Activated naive CD8-positive, alpha-beta T cell treated with anti-CD3 and anti-CD28 coated beads, Interleukin-2, amount 50 U/mL, for 24 hours (primary cell): ENCODE results near the gene GAGE10.
A peak's percentile ranks its signal among the peaks of the same experiment; 100 is the strongest.

Experiments
- ATAC-seq: fragments of 150-1000 bp; cut with Tn5 transposase; one replicate; pipeline ENCODE4 v1.10.0; 2021
- DNase-seq: peaks from one replicate; pipeline ENCODE4 v3.0.0; 2021
- H3K27ac Mint-ChIP-seq: one replicate; pipeline ENCODE4 v1.8.0; 2021; ENCODE audit warnings: mild to moderate bottlenecking, mixed read lengths
- H3K27me3 Mint-ChIP-seq: one replicate; pipeline ENCODE4 v1.8.0; 2021; ENCODE audit warnings: mixed read lengths
- H3K36me3 Mint-ChIP-seq: one replicate; pipeline ENCODE4 v1.8.0; 2021; ENCODE audit warnings: low read depth, mixed read lengths
- H3K4me1 Mint-ChIP-seq: one replicate; pipeline ENCODE4 v1.8.0; 2021; ENCODE audit warnings: mixed read lengths
- H3K4me3 Mint-ChIP-seq: one replicate; pipeline ENCODE4 v1.8.0; 2021; ENCODE audit warnings: mild to moderate bottlenecking, moderate library complexity, mixed read lengths
- H3K9me3 Mint-ChIP-seq: one replicate; pipeline ENCODE4 v1.8.0; 2021; ENCODE audit warnings: mixed read lengths

The GAGE10 gene

DNA sequence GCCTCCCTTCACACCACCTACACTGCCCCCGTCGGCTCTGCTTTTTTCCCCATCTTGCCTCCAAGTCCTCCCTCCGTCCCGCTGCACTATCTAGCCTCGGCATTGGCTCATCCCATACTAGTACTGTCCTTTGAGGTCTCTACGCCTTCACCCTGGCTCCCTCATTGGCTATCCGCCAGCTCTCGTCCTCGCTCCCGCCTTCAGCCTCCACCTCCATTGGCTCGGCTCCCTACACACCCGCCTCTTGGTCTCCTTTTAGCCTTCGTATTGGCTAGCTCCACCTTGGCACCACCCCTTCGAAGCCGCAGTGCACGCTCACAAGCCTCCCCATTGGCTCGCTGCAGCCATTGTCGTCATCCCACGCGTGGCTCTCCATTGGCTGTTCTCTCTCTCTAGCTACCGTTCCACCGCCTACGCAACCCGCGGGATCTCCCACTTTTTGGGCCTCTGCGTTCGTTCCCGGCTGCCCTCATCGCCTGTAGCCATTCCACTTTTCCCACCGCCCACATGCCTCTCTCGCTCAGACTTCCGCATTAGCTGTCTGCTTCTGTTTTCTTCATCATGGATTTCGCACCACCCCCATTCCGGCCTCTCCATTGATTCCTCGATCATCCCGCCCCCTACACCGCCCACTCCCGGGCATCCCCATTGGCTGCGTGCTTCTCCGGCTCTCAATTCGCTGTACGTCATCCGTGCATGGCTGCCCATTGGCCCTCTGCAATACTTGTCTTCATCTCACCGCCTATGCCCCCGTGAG is 34.3 kb upstream of the GAGE10 start:
- Mint-ChIP-seq H3K36me3 (peaks cover 5% of the 10 kb centered on the region), H3K4me1 (peaks cover 62% of the 10 kb centered on the region)

DNA sequence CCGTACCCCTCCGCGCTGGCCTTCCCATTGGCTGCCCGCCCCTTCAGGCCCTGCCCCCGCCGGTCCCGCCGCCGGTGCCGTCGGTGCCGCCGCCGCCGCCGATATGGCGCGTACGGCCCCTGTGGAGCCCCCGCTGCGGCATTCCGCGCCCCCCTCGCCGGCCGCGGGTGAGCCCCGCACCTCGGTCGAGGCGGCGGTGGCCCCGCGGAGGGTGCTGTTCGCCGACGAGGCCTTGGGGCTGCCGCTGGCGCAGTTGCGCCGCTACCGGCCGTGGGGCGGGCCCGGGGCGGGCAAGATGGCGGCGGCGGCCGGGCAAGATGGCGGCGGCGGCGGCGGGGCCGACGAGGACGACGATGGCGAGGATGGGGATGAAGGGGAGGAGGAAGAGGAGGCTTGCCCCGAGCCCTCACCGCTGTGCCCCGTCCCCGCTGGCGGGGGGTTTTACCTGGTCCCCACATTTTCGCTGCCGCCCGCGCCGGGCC is 33.6 kb upstream of the GAGE10 start, which contains the start of gene PPP1R3F:
Gene PPP1R3F, plus strand, starts transcription at position 27 of the 482 bp plus-strand sequence. Its CDS starts 77 bp downstream, at position 104.
- H3K9me3 Mint-ChIP-seq = no peaks in the 10 kb centered on the region
- DNase-seq (peak; percentile 44), ATAC-seq (no peak)
- peaks cover 7% of the 10 kb centered on the region for H3K36me3 Mint-ChIP-seq
- peak within 1 kb of the TSS; percentile 92 for H3K4me3 Mint-ChIP-seq
- H3K27ac Mint-ChIP-seq = peak within 1 kb of the TSS; percentile 99
- peaks cover 3% of the 10 kb centered on the region for H3K27me3 Mint-ChIP-seq
- H3K4me1 Mint-ChIP-seq = peaks cover 62% of the 10 kb centered on the region

More for the DNA sequence above, 34.3 kb upstream of the GAGE10 start:
- ATAC-seq (peak; percentile 80), DNase-seq (peak; percentile 92)
- H3K4me3 Mint-ChIP-seq = peak overlapping the region; percentile 92
- H3K27me3 Mint-ChIP-seq = peaks cover 3% of the 10 kb centered on the region
- peak overlapping the region; percentile 99 for H3K27ac Mint-ChIP-seq
- no peaks in the 10 kb centered on the region for H3K9me3 Mint-ChIP-seq

DNA sequence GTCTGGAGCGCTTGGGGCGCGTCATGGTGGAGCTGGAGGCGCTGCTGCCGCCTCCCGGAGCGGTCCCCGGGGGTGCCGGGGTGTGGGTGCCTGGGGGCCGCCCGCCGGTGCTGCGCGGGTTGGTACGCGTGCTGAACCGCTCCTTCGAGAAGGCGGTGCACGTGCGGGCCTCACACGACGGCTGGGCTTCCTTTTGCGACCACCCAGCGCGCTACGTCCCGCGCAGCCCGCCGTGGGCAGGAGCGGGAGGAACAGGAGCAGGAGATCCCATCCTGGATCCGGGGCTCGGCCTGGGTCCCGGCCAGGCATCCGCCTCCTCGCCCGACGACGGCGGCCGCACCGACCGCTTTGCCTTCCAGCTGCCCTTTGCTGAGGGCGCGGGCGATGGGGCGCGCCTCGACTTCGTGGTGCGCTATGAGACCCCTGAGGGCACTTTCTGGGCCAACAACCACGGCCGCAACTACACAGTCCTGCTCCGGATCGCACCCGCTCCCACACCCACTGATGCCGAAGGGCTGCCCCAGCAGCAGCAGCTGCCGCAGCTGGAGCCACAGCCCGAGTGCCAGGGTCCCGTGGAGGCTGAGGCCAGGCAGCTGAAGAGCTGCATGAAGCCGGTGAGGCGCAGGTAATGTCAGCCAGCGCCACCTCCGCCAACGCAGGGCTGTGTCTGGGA is 33.1 kb upstream of the GAGE10 start:
- no peak for ATAC-seq

DNA sequence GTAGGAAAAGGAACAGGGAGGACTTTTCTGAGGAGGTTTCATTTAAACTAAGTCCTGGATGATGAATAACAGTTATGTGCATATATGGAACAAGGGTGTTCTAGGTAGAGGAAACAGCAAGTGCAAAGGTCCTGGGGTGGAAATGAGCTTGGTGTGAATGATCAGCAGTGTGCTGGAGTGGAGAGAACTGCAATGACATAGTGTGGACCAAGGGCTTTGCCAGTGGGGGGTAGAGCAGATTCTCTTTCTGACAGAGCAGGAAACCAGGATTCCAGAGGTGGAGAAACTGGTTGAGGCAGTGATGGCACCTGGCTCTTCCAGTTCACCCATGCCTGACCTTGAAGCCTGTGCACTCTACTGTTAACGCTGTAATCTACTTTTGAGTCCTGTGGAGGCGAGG is 32.1 kb upstream of the GAGE10 start:
- DNase-seq (no peak), ATAC-seq (no peak)
- H3K27me3 Mint-ChIP-seq = peaks cover 3% of the 10 kb centered on the region

More for the DNA sequence above, 33.1 kb upstream of the GAGE10 start:
- Mint-ChIP-seq H3K9me3 (no peaks in the 10 kb centered on the region), H3K27me3 (peaks cover 3% of the 10 kb centered on the region), H3K4me1 (peaks cover 62% of the 10 kb centered on the region), H3K4me3 (peak overlapping the region; percentile 77), H3K27ac (peak overlapping the region; percentile 81), H3K36me3 (peaks cover 9% of the 10 kb centered on the region)
- no peak for DNase-seq

DNA sequence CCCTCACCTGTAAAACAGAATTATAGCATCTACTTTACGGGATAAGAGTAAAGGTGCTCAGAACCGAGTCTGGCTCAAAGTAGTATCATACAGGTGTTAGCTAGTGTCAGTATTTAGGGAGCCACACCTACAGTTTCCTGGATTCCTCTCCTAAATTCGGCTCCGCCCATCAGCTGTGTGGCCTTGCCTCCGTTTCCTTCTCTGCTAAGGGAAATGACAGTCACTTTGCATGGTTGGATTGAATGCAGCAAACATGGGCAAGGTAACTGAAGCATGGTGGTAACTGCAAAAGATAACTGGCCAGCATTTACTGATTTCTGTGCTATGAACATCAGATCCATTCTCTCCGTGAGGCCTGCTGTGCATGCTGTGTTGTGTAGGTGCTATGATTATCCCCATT is 31.0 kb upstream of the GAGE10 start:
- Mint-ChIP-seq H3K4me1 (peaks cover 81% of the 10 kb centered on the region), H3K27ac (peak overlapping the region; percentile 82), H3K36me3 (peaks cover 9% of the 10 kb centered on the region), H3K9me3 (no peaks in the 10 kb centered on the region), H3K4me3 (peak overlapping the region; percentile 65), H3K27me3 (peaks cover 3% of the 10 kb centered on the region)
- ATAC-seq (no peak), DNase-seq (no peak)

More for the DNA sequence above, 32.1 kb upstream of the GAGE10 start:
- no peaks in the 10 kb centered on the region for H3K9me3 Mint-ChIP-seq
- peak overlapping the region; percentile 77 for H3K4me3 Mint-ChIP-seq
- H3K27ac Mint-ChIP-seq = peak overlapping the region; percentile 81
- H3K4me1 Mint-ChIP-seq = peaks cover 71% of the 10 kb centered on the region
- peaks cover 9% of the 10 kb centered on the region for H3K36me3 Mint-ChIP-seq

DNA sequence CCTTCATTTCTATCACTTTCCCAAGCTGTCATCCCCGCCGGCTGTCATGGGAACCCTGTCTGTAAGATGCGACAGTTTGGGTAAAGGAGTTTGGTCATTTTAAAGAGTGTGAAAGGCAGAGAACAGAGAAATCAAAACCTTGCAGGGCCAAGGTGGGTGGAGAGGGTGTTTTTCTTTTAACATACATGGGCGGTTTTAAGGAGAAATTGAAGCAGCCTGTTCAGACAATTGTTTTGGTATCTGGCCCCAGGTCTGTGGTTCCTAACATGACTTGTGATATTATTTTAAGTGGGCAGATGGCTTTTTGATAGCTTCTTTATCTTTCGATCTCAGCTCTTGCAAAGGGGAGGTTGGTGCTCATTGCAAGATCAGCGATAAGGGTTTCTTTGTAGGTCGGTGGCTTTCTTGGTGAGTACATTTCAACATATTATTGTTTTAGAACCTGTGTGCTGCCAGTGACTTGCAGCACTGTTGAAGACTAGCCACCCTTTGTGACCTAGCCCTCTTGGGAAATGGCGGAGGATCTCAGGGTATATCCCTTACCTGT is 30.2 kb upstream of the GAGE10 start:
- Mint-ChIP-seq H3K27ac (peak overlapping the region; percentile 82), H3K4me3 (peak overlapping the region; percentile 65), H3K9me3 (no peaks in the 10 kb centered on the region), H3K27me3 (peaks cover 3% of the 10 kb centered on the region), H3K36me3 (peaks cover 9% of the 10 kb centered on the region), H3K4me1 (peaks cover 83% of the 10 kb centered on the region)
- ATAC-seq (peak; percentile 12), DNase-seq (peak; percentile 18)

DNA sequence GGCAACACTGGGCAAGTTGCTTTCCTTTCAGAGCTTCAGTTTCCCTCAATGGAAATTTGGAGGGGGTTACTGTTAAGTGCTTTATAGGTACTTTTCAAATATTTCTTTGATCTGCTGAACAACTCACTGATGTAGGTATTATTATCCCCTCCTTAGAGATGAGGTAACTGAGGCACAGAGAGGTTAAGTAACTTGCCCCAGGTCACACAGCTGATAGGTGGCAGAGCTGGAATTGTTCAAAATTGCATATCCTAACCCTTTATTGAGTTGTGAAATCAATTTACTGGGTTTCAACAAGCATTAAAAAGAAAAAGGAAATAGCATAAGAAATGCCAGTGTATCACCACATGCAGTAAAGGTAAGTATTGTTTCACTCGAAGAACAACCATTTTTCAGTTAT is 27.2 kb upstream of the GAGE10 start:
- Mint-ChIP-seq H3K4me3 (no peak overlapping the region), H3K27me3 (no peaks in the 10 kb centered on the region), H3K4me1 (peaks cover 82% of the 10 kb centered on the region), H3K27ac (peak overlapping the region; percentile 18), H3K9me3 (no peaks in the 10 kb centered on the region), H3K36me3 (peaks cover 6% of the 10 kb centered on the region)
- ATAC-seq = no peak
- DNase-seq = no peak

DNA sequence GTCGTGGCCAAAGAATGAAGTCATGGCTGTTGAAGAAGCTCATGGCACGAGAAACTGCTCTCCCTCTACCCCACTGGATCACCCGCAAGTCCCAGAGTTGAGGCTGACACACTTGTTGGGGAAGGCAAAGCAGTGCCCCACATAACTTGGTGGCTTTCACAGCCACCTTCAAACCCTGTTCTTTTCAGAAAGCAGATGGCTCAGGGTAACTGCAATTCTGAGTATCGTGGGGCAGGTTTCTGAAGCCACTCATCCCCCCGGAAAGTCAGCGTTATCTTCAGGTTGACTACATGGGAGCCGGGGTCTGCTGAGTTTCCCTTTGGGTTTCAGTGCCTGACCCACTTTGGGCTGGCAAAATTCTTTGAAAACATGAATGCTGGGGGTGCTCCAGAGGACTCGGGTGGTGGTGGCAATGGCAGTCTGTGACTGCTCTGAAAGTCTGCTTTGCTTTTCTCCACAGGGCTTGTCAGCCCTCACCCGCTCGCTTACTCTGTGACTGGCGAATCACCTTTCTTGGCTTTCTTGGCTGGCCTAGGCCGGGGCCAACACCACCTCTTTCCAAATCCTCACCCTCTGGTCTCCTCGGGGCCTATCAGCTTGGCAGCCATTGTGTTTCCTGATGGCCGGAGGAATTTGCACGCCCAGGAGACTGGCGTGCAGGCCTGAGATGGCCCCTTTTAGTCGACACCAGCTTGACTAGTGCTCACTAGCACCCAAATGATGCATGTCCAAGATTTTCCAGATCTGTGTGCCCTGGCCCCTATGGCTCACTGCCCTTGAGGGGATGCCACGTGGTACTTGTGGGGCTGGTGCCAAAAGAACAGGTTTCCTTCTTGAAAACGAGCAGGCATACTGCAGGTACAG is 26.5 kb upstream of the GAGE10 start:
- Mint-ChIP-seq H3K27me3 (no peaks in the 10 kb centered on the region), H3K36me3 (peaks cover 4% of the 10 kb centered on the region), H3K27ac (peak overlapping the region; percentile 87), H3K4me3 (peak overlapping the region; percentile 14), H3K4me1 (peaks cover 77% of the 10 kb centered on the region), H3K9me3 (no peaks in the 10 kb centered on the region)
- DNase-seq (no peak), ATAC-seq (peak; percentile 25)

DNA sequence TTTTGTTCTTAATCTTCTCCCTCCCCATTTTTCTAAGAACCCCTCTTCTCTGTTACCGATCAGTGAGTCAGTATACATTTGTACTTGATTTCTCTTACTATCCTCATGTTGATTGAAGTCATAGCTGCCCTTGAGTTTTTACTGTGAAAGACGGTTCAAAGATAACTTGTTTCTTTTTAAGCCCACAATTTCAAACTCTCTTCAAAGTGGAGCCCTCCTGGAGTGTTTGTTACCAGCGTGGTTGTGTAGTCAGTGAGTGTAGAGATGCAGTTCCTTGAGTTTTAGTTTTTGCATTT is 26.0 kb upstream of the GAGE10 start:
- Mint-ChIP-seq H3K27ac (peak overlapping the region; percentile 87), H3K27me3 (no peaks in the 10 kb centered on the region), H3K4me3 (peak overlapping the region; percentile 51), H3K9me3 (no peaks in the 10 kb centered on the region), H3K4me1 (peaks cover 74% of the 10 kb centered on the region), H3K36me3 (peaks cover 4% of the 10 kb centered on the region)
- DNase-seq (no peak), ATAC-seq (peak; percentile 10)

DNA sequence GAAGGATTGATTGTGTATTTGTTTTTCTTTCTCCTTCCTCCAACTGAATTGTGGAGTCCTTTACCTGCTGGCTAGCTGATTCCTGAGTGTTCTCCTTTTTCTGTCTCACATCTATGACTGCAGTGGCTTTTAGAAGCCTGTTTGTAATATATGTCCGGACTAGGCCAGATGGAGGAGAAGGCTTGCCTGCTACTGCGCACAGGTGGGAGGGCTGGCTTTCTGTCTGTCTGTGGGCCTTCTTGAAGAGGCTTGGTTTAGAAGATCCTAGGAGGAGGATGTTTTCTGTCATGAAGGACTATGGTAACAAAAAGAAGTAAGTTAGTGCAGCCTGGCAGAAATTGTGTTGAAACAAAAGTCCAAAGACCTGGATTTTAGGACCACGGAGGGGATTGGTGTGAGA is 25.4 kb upstream of the GAGE10 start:
- Mint-ChIP-seq H3K36me3 (peaks cover 4% of the 10 kb centered on the region), H3K4me1 (peaks cover 71% of the 10 kb centered on the region), H3K9me3 (no peaks in the 10 kb centered on the region), H3K4me3 (peak overlapping the region; percentile 51), H3K27ac (peak overlapping the region; percentile 87), H3K27me3 (no peaks in the 10 kb centered on the region)
- DNase-seq (no peak), ATAC-seq (no peak)

DNA sequence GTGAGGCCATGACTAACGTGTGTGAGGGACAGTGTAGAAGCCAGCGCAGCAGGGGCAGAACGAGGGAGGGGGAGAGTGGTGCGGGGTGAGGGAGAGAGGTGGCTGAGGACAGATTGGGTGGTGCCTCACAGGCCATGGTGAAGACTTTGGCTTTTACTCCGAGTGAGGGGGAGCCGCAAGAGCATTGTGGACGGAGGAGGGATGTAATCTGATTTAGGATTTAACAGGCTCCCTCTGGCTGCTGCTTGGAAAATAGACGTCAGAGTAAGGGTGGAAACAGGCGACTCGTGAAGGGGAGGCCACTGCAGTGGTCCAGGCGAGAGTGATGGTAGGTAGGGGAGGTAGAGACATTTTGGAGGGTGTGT is 20.8 kb upstream of the GAGE10 start:
- DNase-seq = no peak
- peaks cover 30% of the 10 kb centered on the region for H3K4me1 Mint-ChIP-seq
- peak; percentile 33 for ATAC-seq
- H3K4me3 Mint-ChIP-seq = no peak overlapping the region
- no peaks in the 10 kb centered on the region for H3K27me3 Mint-ChIP-seq
- H3K9me3 Mint-ChIP-seq = no peaks in the 10 kb centered on the region
- H3K27ac Mint-ChIP-seq = no peak overlapping the region
- H3K36me3 Mint-ChIP-seq = no peaks in the 10 kb centered on the region

DNA sequence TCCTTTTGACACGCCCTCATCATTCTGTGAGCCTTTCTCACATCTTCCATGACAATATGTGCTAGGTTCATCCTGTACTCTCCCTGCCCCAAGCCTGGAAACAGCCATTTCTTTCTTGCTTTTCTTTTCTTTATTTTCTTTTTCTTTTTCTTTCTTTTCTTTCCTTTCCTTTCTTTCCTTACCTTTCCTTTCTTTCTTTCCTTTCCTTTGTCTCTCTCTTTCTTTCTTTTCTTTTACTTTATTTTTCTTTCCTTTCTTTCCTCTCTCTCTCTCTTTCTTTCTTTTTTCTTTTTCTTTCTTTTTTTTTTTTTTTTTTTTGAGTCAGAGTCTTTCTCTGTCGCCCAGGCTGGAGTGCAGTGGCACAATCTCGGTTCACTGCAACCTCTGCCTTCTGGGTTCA is 19.2 kb upstream of the GAGE10 start:
- H3K4me3 Mint-ChIP-seq = no peak overlapping the region
- DNase-seq = no peak
- H3K9me3 Mint-ChIP-seq = no peaks in the 10 kb centered on the region
- H3K27ac Mint-ChIP-seq = no peak overlapping the region
- H3K27me3 Mint-ChIP-seq = no peaks in the 10 kb centered on the region
- no peak for ATAC-seq
- peaks cover 29% of the 10 kb centered on the region for H3K4me1 Mint-ChIP-seq
- no peaks in the 10 kb centered on the region for H3K36me3 Mint-ChIP-seq

DNA sequence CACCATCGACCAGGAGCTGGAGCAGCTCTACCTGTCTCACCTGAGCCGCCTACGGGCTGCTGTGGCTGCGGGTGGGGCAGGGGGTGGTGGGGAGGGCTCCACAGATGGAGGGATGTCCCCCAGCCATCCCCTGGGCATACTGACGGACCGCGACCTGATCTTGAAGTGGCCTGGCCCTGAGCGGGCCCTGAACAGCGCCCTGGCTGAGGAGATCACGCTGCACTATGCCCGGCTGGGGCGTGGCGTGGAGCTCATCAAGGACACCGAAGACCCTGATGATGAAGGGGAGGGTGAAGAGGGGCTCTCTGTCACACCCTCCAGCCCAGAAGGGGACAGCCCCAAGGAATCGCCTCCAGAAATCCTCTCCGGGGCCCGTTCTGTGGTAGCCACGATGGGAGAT is 17.3 kb upstream of the GAGE10 start:
- Mint-ChIP-seq H3K4me3 (no peak overlapping the region), H3K4me1 (peaks cover 23% of the 10 kb centered on the region), H3K36me3 (no peaks in the 10 kb centered on the region), H3K27me3 (no peaks in the 10 kb centered on the region), H3K9me3 (no peaks in the 10 kb centered on the region), H3K27ac (no peak overlapping the region)
- ATAC-seq (no peak), DNase-seq (no peak)

DNA sequence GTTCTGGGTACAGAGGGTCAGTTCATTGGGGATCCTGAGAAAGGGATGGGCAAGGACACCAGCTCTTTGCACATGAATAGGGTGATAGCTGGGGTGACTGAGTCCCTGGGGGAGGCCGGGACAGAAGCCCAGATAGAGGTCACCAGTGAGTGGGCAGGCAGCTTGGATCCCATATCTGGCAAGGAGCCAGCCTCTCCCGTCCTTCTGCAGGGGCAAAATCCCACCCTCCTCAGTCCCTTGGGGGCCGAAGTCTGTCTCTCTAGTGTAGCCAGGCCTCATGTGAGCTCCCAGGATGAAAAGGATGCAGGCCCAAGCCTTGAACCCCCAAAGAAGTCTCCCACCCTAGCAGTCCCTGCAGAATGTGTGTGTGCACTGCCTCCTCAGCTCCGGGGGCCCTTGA is 16.9 kb upstream of the GAGE10 start:
- H3K4me3 Mint-ChIP-seq = no peak overlapping the region
- DNase-seq (no peak), ATAC-seq (no peak)
- H3K27me3 Mint-ChIP-seq = no peaks in the 10 kb centered on the region
- no peaks in the 10 kb centered on the region for H3K36me3 Mint-ChIP-seq
- H3K9me3 Mint-ChIP-seq = no peaks in the 10 kb centered on the region
- no peak overlapping the region for H3K27ac Mint-ChIP-seq
- peaks cover 23% of the 10 kb centered on the region for H3K4me1 Mint-ChIP-seq
